ENCODE measurements around the gene BCLAF3.

GRCh38 chrX:20007962-20008622, 17.2 kb upstream of the BCLAF3 start:
- TF ChIP-seq POLR2AphosphoS5 (IDR thresholded peaks at IDR 0.05; ENCODE audit: low read depth, low read length) (no peak), TAF1 (IDR thresholded peaks at IDR 0.05; ENCODE audit: borderline replicate concordance, low read depth, low read length) (no peak), POLR2A (IDR thresholded peaks at IDR 0.05; ENCODE audit: low read depth, low read length) (no peak)
